ENCODE data around the gene SNCAIP.
"Not testable (repeated sequence)": the region's sequence is repeated elsewhere in the genome, so short reads cannot be mapped to it uniquely, and the experiment has no call there.

Gene SNCAIP

GRCh38 chr5:122356855-122357254, 44.8 kb downstream of the SNCAIP start:
- no peak for DNase-seq (ENCODE audit: low read depth in 3 of 3, low spot score in 1 of 3)

DNA sequence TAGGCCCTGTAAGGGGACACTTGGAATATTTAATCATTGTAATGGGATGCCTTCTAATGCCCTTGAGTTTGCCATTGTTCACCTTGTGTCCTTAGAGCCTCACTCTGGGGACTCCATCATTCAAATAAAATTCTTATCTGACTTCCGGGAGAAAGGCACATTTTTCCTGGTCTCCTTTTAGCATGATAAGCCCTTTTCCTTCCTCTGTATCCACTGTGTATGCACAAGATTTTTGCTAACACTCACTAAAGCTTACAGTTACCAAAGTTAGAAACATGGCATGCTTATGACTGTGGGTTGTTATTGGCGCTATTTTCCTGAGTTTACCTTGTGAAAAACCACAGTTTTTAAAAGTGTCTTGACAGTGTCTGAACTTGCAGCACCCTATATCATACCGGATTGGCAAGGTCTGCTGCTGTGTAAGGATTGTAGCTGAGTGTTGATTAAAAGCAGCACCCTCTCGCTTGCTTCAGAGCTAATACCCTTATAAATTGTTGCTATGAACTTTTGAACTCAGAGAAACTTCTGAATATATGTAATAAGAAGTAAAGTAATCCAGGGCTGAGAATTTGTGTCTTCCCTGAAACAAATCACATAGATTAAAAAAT, 46.4 kb downstream of the SNCAIP start:
- DNase-seq (ENCODE audit: low read depth in 3 of 3, low spot score in 1 of 3): no peak

DNA sequence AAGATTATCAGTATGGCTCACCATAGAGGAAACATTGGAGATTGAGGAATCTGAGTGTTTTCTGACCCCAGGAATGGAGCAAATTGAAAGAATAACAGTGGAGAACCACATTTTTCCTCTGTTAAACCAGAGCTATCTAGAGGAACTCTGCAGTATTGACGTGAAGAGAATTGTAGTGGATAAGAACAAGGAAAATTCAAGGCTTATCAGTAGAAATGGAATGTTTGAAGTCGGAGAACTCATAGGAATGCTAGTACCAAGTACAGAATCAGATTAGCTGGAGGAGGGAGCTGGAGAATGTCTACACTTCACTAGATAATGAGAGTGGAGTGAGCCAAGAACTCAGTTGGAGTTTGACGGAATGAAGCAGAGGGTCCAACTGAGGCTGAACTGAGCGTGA, 50.3 kb downstream of the SNCAIP start:
- DNase-seq (ENCODE audit: low read depth in 3 of 3, low spot score in 1 of 3): no peak

DNA sequence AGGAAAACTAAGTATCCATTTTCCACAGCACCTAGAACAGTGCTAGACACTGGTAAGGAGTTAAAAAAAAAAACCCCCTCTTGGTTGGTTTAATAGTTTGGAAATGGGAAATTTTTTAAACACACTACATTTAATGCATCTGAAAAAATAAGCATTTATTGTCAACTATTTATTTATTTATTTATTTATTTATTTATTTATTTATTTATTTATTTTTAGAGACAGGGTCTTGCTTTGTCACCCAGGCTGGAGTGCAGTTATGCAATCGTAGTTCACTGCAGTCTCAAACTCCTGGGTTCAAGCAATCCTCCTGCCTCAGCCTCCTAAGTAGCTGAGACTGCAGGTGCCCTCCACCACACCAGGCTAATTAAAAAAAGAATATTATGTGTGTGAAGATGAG, 51.6 kb downstream of the SNCAIP start:
- DNase-seq (ENCODE audit: low read depth in 3 of 3, low spot score in 1 of 3): no peak

DNA sequence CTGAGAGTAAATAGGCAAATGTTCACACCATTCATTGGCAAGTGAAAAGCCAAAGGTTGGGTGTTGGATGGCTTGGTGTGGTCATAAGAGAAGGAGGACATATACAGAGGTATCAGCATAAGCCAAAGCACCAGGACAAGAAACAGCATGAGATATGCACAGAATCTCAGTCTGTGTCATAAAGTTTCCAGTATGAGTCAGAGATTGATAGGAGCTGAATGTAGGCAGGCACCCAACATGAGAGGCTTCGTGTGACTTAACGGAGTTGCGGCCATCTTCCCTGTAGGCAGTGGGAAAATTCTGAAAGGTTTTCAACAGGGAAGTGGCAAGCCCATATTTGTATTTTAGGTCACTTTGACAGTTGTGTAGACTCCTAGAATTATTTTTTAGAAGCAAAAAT, 54.5 kb downstream of the SNCAIP start:
- DNase-seq (ENCODE audit: low read depth in 3 of 3, low spot score in 1 of 3): no peak

GRCh38 chr5:122367456-122367855, 55.4 kb downstream of the SNCAIP start:
- DNase-seq (ENCODE audit: low read depth in 3 of 3, low spot score in 1 of 3): no peak

- DNase-seq (ENCODE audit: low read depth in 3 of 3, low spot score in 1 of 3): no peak
These were observed 56.6 kb downstream of the SNCAIP start for GRCh38 chr5:122368510-122369251.

- no peak for DNase-seq (ENCODE audit: low read depth in 3 of 3, low spot score in 1 of 3)
These were observed 57.3 kb downstream of the SNCAIP start for GRCh38 chr5:122369253-122369815.

DNA sequence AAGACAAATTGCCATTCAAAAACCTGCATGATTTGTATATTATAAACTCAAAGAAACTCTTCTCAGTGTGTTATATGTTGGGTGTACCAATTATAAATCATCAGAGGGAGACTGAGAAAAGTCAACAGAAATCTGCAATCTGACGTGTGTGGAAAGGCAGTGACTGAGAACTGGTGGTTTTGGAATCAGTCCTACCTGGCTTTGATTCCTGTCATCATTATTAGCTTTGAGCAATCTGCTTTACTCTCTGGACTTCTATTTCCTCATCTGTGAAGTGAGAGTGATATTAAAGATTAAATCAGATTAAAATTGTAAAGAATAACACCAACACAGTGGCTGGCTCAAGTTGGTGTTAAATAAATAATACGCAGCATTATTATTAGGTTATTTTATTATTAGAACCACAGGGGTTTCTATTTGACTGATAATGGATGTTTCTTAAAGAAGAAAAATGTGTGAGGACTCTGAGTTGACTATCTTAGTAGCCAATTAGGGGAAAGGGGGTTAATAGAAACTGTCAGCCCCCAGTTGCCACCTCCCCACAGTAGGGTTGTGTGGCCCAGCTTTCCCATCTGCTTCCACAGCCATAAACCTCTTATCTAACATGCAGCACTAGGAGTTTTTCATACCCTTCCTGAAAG, 59.6 kb downstream of the SNCAIP start:
- DNase-seq (ENCODE audit: low read depth in 3 of 3, low spot score in 1 of 3): no peak

DNA sequence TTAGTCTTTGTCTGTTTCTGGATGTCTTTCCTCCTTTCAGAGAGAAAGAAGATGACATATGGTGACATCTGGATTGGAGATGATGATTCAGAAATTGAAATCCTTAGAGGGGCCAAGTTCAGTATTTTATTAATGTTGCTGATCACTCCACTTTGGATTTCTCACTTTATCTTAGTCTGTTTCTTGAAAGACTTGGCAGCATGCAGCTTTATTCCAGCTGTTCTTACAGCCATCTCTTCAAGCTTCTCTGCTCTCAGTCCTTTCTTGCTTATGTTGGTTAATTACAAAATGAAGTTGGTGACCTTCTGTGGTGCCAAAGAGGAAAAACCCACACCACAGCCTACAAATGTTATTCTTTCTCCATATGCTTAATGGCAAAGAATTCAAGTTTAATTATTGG, 62.1 kb downstream of the SNCAIP start:
- no peak for DNase-seq (ENCODE audit: low read depth in 3 of 3, low spot score in 1 of 3)

GRCh38 chr5:122375801-122376200, 63.8 kb downstream of the SNCAIP start:
- no peak for DNase-seq (ENCODE audit: low read depth in 3 of 3, low spot score in 1 of 3)

GRCh38 chr5:122376250-122376649, 64.2 kb downstream of the SNCAIP start:
- DNase-seq (ENCODE audit: low read depth in 3 of 3, low spot score in 1 of 3): no peak

DNA sequence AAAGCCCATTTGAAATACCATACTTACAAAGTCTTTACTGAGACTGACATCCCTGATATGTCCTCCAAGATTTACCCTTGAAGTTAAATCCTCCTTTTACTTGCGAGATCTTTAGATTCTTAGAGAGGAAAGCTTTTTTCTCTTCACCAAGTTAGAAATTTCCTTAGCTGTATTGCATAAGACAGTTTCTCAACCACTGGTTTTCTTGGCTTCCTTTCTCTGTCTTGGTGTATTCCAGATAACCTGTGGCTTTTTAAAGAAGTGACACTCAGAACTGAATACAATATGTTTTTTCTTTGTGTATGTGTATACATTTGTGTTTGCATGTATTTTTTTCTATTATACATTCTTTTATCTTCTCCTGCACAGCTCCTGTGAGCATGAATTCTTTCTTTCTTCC, 65.0 kb downstream of the SNCAIP start:
- DNase-seq (ENCODE audit: low read depth in 3 of 3, low spot score in 1 of 3): no peak

DNA sequence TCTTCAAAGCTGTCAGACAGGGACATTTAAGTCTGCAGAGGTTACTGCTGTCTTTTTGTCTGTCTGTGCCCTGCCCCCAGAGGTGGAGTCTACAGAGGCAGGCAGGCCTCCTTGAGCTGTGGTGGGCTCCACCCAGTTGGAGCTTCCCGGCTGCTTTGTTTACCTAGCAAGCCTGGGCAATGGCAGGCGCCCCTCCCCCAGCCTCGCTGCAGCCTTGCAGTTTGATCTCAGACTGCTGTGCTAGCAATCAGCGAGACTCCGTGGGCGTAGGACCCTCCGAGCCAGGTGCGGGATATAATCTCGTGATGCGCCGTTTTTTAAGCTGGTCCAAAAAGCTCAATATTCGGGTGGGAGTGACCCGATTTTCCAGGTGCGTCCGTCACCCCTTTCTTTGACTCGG, 70.9 kb downstream of the SNCAIP start:
- not testable (repeated sequence) for DNase-seq (ENCODE audit: low read depth in 3 of 3, low spot score in 1 of 3)

- no peak for DNase-seq (ENCODE audit: low read depth in 3 of 3, low spot score in 1 of 3)
These were observed 72.8 kb downstream of the SNCAIP start for GRCh38 chr5:122384739-122385235.

GRCh38 chr5:122385286-122385685, 73.2 kb downstream of the SNCAIP start:
- DNase-seq (ENCODE audit: low read depth in 3 of 3, low spot score in 1 of 3): no peak

- DNase-seq (ENCODE audit: low read depth in 3 of 3, low spot score in 1 of 3): no peak
These were observed 73.8 kb downstream of the SNCAIP start for GRCh38 chr5:122385808-122386207.

DNA sequence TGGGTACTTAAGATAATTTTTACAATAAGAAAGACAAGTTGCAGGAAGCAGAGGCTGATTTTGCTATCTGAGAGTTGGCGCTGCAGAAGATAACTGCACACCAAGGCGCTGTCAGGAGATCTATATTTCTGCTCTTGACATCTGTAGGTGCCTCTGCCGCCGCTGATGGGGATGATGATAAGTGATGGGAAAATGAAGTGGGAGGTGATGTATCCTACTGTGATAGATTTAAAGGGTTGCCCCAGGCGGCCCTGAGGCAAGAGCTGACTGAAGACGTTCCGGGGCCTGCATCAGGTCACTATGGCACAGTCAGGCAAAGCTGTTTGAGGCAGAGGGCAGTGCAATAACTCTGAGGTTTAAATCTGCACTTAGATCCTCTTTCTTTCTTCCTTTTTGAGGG, 78.1 kb downstream of the SNCAIP start:
- DNase-seq (ENCODE audit: low read depth in 3 of 3, low spot score in 1 of 3): no peak

GRCh38 chr5:122390694-122391093, 78.7 kb downstream of the SNCAIP start:
- DNase-seq (ENCODE audit: low read depth in 3 of 3, low spot score in 1 of 3): no peak

- DNase-seq (ENCODE audit: low read depth in 3 of 3, low spot score in 1 of 3): no peak
These were observed 79.6 kb downstream of the SNCAIP start for GRCh38 chr5:122391621-122392020.

DNA sequence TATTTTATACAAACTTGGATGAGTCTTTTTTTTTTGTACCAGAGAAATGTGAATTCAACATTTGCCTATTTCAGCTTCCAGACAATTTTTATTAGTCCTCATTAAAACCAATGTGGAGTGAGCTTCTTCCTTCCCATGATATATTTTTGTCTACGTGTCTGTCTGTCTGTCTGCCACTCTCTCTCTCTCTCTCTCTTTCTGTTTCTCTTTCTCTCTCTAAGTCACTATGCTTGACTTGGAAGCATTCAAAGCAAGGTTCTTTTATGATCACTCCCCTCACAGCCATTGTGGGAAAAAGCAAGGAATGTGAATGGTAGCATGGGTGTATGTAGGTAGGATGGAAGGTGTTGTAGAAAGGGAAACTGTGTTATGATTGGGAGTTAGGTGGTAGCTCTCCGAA, 80.2 kb downstream of the SNCAIP start:
- no peak for DNase-seq (ENCODE audit: low read depth in 3 of 3, low spot score in 1 of 3)

GRCh38 chr5:122392824-122393223, 80.8 kb downstream of the SNCAIP start:
- DNase-seq (ENCODE audit: low read depth in 3 of 3, low spot score in 1 of 3): no peak
